Mononuclear cell (primary cell): ENCODE results near the gene DMRTC2. TPM values are rescaled to one million over a fixed set of nuclear protein-coding genes. Genes with fewer than 3 reads are reported as not detected.
A peak's percentile ranks its signal among the peaks of the same experiment; 100 is the strongest.
"Not testable (repeated sequence)": the region's sequence is repeated elsewhere in the genome, so short reads cannot be mapped to it uniquely, and the experiment has no call there.

ENCODE experiments used
- H3K27me3 ChIP-seq: 2 replicates; pipeline ENCODE4 v1.6.0; 2011; ENCODE audit warnings: low read length, control low read depth; ENCODE audit not compliant: insufficient read depth
- H3K4me1 ChIP-seq: 2 replicates; pipeline ENCODE4 v1.5.1; 2011; ENCODE audit warnings: mild to moderate bottlenecking, low read length, control low read depth; ENCODE audit not compliant: insufficient read depth
- H3K4me3 ChIP-seq: 2 replicates; pipeline ENCODE4 v1.5.1; 2011; ENCODE audit warnings: mild to moderate bottlenecking, low read length, moderate library complexity
- H3K9me3 ChIP-seq: 2 replicates; pipeline ENCODE4 v1.5.1; 2011; ENCODE audit warnings: low read depth, mild to moderate bottlenecking, control low read depth, low read length
- total RNA-seq: library from RNA; depleted of rRNA; stranded (reverse); fragments of >200 nt; gene quantifications from one replicate; pipeline ENCODE4 v1.2.3, GENCODE V29; 2012

DMRTC2 gene
- total RNA-seq, 1 donor: not detected

DNA sequence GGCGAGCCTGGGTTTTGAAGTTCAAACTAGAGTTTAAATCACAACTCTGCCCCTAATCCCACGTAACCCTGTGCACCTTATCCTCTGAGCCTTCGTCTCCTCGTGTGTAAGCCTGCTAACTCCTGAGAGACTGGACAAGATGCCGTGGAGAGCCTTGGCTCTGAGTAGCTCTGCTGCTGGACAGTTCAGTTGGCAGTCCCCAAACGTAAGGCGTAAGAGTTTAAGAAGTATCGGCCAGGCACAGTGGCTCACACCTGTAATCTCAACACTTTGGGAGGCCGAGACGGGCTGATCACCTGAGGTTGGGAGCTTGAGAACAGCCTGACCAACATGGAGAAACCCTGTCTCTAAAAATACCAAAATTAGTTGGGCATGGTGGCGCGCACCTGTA is 27.5 kb downstream of the DMRTC2 start:
- Histone ChIP-seq H3K9me3 (no peaks in the 10 kb centered on the region), H3K4me1 (peaks cover 94% of the 10 kb centered on the region), H3K4me3 (no peak overlapping the region), H3K27me3 (no peaks in the 10 kb centered on the region)

DNA sequence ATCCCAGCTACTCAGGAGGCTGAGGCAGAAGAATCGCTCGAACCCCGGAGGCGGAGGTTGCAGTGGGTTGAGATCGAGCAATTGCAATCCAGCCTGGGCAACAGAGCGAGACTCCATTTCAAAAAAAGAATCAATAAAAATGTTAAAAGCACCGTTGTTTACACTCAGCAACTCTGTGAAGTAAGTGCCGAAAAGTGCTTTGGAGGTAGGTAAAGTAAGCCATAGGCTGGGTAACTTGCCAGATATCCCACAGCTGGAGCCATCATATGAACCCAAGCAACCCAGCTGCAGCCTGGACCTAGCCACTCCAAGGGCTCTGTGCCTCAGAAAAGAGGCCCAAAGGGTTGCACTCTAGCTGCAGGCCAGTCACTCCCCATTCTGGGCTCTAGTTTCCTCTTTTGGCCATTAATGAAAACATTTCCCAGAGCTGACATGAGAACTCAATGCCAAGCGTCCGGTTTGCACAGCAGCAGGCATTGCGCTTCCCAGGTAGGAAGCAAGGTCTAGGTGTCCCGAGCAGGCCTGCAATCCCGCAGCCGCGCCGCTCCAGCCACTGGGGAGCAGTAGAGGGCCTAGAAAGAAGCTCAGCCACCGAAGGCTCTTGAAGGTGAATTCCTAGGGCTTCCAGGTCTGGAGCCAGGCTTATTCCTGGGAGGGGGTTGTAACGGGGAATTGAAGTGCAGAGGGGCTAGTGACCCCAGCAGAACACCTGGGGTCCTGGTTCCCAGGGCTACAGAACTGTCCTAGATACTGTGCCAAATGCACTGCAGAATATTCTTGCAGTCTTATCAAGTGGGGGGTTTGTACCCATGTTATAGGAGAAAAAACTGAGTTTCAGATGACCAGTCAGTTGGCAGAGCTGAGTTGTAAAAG is 28.2 kb downstream of the DMRTC2 start:
- Histone ChIP-seq H3K4me1 (peaks cover 94% of the 10 kb centered on the region), H3K9me3 (no peaks in the 10 kb centered on the region), H3K4me3 (no peak overlapping the region), H3K27me3 (no peaks in the 10 kb centered on the region)

DNA sequence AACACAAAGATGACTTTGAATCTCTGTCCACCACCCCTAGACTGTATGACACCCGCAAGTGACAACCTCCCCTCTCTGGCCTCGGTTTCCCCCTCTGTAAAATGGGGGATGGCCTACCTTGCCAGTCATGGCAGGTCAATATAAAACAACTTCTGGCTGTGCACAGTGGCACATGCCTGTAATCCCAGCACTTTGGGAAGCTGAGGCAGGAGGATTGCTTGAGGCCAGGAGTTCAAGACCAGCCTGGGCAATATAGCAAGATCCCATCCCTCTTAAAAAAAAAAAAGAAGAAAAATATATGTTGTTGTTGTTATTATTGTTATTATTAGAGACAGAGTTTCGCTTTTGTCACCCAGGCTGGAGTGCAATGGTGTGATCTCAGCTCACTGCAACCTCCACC is 31.1 kb downstream of the DMRTC2 start:
- H3K4me1 ChIP-seq: peaks cover 97% of the 10 kb centered on the region
- not testable (repeated sequence) for H3K9me3 ChIP-seq, H3K4me3 ChIP-seq, H3K27me3 ChIP-seq

DNA sequence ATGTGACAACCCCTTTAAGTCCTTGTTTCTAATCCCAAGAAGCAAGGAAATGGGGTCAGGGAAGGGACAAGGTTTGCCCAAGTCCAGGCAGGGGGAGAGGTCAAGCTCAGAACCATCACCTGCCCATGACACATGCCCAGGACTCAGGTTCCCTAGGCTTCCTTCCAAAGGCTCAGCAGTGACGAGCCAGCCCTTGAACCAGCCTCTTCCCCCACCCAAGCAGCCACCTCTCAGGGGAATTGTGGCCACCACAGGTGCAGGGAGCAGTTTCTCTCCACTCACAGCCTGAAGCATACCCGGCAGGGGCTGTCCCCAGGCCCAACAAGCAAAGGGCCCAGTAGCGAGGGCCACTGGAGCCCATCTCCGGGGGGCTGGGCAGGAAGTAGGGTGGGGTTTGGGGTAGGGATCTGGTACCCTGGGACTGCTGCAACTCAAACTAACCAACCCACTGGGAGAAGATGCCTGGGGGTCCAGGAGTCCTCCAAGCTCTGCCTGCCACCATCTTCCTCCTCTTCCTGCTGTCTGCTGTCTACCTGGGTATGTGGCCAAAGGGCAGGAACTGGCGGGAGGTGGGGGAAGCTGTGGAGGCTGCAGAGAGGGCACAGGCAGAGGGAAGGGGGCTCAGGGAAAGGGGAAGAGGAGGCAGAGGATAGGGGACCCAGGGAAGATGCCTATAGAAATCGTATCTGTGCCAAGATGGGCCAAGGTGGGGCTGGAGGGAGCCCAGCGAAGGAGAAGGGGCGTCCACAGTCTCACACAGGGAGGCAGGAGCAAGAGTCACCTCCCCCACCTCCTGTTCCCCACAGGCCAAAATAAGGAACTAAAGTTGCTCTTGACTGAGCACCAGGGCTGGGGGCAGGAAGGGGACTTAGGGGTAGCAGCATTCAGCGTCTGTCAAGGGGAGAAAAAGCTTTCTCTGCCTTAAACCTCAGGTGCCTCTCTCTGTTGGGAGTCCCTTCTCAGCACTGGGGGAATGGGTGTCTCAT is 32.3 kb downstream of the DMRTC2 start, which contains the start of gene CD79A:
Gene CD79A, plus strand, starts transcription at position 433 of the 986 bp plus-strand sequence. Its CDS starts 26 bp downstream, at position 459.
- H3K9me3 ChIP-seq: no peaks in the 10 kb centered on the region
- H3K4me1 ChIP-seq: peaks cover 97% of the 10 kb centered on the region
- H3K4me3 ChIP-seq: peak within 1 kb of the TSS; percentile 47
- no peaks in the 10 kb centered on the region for H3K27me3 ChIP-seq

DNA sequence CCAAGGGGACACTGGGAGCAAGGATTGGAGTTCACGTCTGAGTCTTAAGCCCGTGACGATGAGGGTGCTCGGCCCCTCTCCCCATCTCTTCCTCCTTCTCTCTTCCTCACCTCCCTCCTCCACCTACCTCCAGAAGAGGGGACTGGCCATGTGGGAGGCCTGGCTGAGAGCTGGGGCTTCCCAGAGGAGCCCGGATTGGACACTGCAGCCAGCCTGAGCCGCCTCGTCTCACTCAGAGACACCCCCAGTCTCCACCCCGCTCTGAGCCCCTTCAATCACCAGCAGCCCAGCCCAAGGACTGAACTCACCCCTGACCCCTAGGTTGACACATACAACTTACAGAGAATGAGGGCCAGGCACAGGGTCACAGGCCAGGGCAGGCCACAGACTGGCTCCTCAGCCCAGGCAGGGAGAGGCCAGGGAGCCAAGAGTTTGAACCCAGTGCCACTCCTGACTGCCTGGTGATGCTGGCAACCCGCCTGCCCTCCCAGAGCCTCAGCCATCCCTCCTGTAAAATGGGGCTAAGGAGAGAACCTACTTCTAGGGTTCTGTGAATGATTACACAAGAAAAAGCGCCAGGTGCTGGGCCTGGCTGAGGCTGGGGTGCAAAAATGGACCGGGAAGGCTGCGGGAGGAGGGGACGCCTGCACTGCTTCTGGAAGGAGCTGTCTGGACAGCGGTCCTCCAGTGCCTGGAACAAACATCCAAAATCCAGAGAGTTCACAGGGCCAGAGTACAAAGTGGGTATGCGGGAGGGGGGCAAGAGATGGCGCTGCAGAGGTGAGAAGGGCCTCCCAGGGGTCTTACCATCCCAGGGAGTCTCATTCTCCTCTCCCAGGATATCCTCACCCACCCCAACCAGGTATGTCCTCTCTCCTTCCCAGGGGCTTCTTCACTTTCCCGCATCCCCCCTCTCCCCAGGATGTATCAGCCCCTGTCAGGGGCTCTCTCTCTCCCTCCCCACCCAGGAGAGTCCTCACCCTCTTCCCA is 33.4 kb downstream of the DMRTC2 start:
- Histone ChIP-seq H3K4me3 (peak overlapping the region; percentile 47), H3K27me3 (no peaks in the 10 kb centered on the region), H3K9me3 (no peaks in the 10 kb centered on the region), H3K4me1 (peaks cover 92% of the 10 kb centered on the region)

DNA sequence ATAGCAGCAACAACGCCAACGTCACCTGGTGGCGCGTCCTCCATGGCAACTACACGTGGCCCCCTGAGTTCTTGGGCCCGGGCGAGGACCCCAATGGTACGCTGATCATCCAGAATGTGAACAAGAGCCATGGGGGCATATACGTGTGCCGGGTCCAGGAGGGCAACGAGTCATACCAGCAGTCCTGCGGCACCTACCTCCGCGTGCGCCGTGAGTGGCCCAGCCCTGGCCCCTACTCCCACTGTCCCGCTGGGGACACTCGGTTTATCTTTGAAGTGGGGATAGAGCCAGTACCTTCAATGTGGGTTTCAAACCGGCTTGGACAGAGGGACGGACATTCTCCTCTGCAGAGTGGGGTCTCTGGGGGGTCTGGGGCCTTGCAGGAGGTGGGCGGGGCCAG is 34.2 kb downstream of the DMRTC2 start:
- Histone ChIP-seq H3K4me3 (no peak overlapping the region), H3K4me1 (peaks cover 84% of the 10 kb centered on the region), H3K9me3 (no peaks in the 10 kb centered on the region), H3K27me3 (no peaks in the 10 kb centered on the region)

DNA sequence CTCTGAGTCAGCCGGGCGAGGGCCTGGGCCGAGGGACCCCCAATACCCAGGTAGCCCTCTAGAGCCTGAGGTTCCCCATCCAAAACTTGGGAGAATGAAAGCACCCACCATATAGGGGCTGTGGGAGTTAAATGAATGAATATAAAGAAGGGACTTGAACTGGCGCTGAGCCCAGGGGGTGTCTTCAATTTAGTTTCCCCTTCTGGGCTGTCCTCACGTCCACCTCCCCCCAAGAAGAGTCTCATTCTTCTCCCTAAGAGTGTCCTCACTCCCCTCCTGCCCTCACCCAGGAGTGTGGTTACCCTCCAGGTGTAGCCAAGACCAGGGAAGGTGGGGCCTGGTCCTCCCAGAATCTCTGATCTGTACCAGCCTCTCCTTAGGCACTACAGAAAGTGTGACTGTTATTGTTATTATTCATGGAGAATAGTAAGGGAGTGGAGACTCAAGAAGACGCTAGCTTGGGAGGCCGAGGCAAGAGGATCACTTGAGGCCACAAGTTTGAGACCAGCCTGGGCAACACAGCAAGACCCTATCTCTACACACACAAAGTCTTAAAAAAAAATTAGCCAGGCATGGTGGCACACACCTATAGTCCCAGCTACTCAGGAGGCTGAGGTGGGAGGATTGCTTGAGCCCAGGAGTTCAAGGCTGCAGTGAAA is 35.0 kb downstream of the DMRTC2 start:
- no peak overlapping the region for H3K4me3 ChIP-seq
- no peaks in the 10 kb centered on the region for H3K27me3 ChIP-seq
- peaks cover 82% of the 10 kb centered on the region for H3K4me1 ChIP-seq
- H3K9me3 ChIP-seq: no peaks in the 10 kb centered on the region

DNA sequence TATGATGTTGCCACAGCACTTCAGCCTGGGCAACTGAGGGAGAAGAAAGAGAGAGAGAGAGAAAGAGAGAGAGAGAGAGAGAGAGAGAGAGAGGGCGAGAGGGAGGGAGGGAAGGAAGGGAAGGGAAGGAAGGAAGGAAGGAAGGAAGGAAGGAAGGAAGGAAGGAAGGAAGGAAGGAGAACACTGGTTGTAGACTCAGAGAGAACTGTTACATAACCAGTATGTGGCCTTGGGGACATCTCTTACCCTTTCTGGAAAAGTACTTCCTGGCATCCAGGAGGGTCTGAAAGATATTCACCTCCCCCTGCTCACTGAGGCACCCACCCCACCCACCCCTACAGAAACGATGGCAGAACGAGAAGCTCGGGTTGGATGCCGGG is 35.5 kb downstream of the DMRTC2 start:
- no peaks in the 10 kb centered on the region for H3K9me3 ChIP-seq
- peaks cover 82% of the 10 kb centered on the region for H3K4me1 ChIP-seq
- H3K4me3 ChIP-seq: no peak overlapping the region
- no peaks in the 10 kb centered on the region for H3K27me3 ChIP-seq

DNA sequence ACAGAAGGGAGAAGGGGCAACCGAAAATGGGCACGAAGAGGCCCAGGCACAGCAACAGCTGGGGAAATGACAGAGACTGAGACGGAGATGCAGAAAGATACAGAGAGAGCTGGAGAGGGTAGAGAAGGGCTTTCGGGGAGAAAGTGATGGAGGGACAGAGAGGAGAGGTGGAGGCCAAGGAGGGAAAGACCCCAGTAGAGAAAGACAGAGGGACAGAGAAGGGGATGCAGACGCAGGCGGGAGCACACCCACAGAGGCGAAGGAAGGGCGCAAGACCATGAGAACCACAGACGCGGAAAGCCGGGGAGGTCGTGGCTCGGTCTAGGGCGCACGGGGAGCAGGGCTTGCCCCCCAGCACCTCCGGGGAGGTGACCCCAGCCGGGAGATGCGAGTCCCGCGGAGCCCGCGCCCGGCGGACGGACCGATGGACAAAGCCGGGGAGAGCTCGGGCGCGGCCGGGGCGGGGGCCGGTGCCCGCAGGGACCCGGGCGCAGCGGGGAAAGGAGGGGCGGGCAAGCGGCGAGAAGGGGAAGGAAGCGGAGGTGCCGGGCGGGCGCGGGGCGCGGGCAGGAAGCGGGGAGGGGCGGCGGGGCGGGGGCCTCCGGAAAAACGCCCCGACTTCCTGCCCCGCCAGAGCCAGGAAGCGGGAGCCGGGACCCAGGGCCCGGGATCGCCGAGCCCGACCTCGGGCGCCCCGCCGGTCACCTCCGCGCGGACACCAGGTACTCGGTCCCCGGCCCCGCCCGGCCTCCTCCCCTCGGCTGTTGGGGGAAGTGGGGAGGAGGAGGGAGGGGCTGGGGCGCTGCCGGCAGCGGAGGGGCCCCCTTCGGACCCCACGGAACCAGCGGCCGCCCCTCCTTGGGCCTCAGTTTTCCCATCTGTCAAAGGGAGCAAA is 38.0 kb downstream of the DMRTC2 start, which contains the start of gene ARHGEF1:
Gene ARHGEF1, plus strand, starts transcription at position 617 of the 895 bp plus-strand sequence. CDS start 4,899 bp downstream, outside the sequence.
- H3K9me3 ChIP-seq: no peaks in the 10 kb centered on the region
- peaks cover 80% of the 10 kb centered on the region for H3K4me1 ChIP-seq
- H3K4me3 ChIP-seq: peak within 1 kb of the TSS; percentile 99
- H3K27me3 ChIP-seq: no peaks in the 10 kb centered on the region

DNA sequence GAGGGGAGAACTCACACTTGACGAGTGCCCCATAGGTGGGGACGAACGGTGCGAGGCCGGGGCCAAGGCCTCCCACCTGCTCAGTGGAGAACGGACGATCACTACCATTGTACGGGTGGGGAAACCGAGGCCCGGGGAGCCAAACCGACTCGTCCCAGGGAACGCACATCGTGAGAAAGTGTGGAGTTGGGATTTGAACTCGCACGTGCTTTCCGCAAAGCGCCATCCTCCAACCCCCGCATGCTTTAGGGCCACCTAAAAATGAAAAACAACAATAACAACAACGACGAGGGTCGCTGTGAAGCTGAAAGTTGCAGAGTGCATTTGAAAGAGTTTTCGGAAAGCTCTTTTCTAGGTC is 38.6 kb downstream of the DMRTC2 start:
- peaks cover 80% of the 10 kb centered on the region for H3K4me1 ChIP-seq
- H3K9me3 ChIP-seq: no peaks in the 10 kb centered on the region
- no peaks in the 10 kb centered on the region for H3K27me3 ChIP-seq
- H3K4me3 ChIP-seq: peak overlapping the region; percentile 99

DNA sequence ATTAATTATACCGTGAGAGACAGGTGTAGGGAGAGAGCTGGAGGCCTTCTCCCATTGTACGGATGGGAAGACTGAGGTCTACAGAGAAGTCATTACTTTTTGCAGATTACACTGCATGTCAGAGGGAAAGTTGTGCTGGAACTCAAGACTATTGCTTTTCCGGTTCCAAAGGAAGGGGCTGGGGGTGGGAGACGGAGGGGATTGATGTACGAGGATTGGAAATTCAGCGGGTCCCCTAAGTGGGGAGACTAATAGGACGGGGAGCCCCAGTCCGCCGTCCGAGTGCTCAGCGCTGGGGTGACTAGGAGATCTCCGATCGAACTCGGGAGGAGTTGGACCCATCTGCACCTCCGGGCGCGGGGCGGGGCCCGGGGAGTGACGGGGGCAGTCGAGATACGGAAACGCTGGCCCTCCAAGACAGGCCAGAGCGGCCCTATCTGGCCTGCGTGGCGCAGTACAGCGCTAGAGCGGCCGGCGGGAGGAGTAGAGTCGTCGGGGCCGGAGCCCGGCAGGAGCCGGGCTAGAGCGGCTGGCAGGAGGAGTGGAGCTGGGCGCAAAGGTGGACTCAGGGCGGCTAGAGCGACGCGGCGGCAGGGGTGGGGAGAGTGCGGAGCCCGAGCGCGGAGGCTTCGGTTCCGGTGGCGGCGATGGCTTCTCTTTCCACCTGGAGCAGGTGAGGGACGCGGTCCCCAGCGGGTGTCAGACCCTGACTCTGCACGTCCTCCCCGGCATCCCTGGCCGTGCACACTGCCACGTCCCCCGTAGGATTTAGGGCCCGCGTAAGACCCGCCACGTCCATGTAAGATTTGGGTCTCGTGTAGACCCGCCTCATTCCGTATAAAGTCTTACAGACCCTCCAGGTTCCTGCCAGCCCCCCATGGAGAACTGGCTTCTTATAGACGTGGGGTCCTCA is 39.2 kb downstream of the DMRTC2 start:
- peak overlapping the region; percentile 99 for H3K4me3 ChIP-seq
- H3K27me3 ChIP-seq: no peaks in the 10 kb centered on the region
- peaks cover 80% of the 10 kb centered on the region for H3K4me1 ChIP-seq
- no peaks in the 10 kb centered on the region for H3K9me3 ChIP-seq
